Esophagus (tissue), 2 donors: ENCODE measurements around the gene M1AP. TPM values are rescaled to one million over a fixed set of nuclear protein-coding genes. Genes with fewer than 3 reads are reported as not detected.

Experiments used
- H3K27ac ChIP-seq, 2 donors: one replicate each; pipeline ENCODE4 v1.5.1; 2013; ENCODE audit warnings: low read depth in 2 of 2, mild to moderate bottlenecking in 2 of 2, inconsistent platforms in 1 of 2, low read length in 1 of 2, moderate library complexity in 1 of 2
- H3K27me3 ChIP-seq, 2 donors: one replicate each; pipeline ENCODE4 v1.6.1; 2013; ENCODE audit warnings: low read length in 2 of 2, control low read depth in 1 of 2, mild to moderate bottlenecking in 1 of 2; ENCODE audit not compliant: insufficient read depth in 2 of 2, control insufficient read depth in 1 of 2
- H3K36me3 ChIP-seq, 2 donors: one replicate each; pipeline ENCODE4 v1.6.1; 2013; ENCODE audit warnings: low read length in 1 of 2; ENCODE audit not compliant: control insufficient read depth in 2 of 2, insufficient read depth in 2 of 2
- H3K4me1 ChIP-seq, 2 donors: one replicate each; pipeline ENCODE4 v1.6.1; 2013; ENCODE audit warnings: low read length in 1 of 2; ENCODE audit not compliant: control insufficient read depth in 2 of 2, insufficient read depth in 2 of 2
- H3K4me3 ChIP-seq, 2 donors: one replicate each; pipeline ENCODE4 v1.5.1; 2013; ENCODE audit warnings: low read length in 2 of 2, mild to moderate bottlenecking in 2 of 2, low read depth in 1 of 2, moderate library complexity in 1 of 2
- H3K9me3 ChIP-seq, 2 donors: one replicate each; pipeline ENCODE4 v1.6.1; 2013; ENCODE audit warnings: mild to moderate bottlenecking in 2 of 2, low read depth in 1 of 2, low read length in 1 of 2, moderate library complexity in 1 of 2; ENCODE audit not compliant: control insufficient read depth in 2 of 2, insufficient read depth in 1 of 2
- WGBS, 2 donors: extraction: QIAGEN DNeasy Blood & Tissue Kit; methylation state at CpG; one replicate each; pipeline ENCODE4 v1.1.7; 2013; 5-methylcytosine and 5-hydroxymethylcytosine counted together
- polyA plus RNA-seq, 2 donors: library from polyadenylated mRNA; stranded (reverse); fragments of 200-250 nt; gene quantifications; one replicate each; pipeline ENCODE4 v1.2.3, GENCODE V29; 2013
- donor health status: healthy with polysubstance abuse.
- donor health status: Bipolar disorder and iron deficiency.

The M1AP gene
- polyA plus RNA-seq = under 1 TPM; 0.04 to 0.10 TPM

GRCh38 chr2:74648009-74648443 is at the start of gene M1AP:
Gene M1AP (minus strand): TSS chr2:74648330. CDS start chr2:74640275, 8,055 bp downstream.
- H3K27me3 ChIP-seq = peaks cover 0 to 8% of the 10 kb centered on the region in 2 donors
- H3K9me3 ChIP-seq = no peaks in the 10 kb centered on the region
- no peaks in the 10 kb centered on the region for H3K4me1 ChIP-seq
- no peaks in the 10 kb centered on the region for H3K36me3 ChIP-seq
- no peak within 1 kb of the TSS for H3K27ac ChIP-seq
- WGBS, 2 donors = 17 to 21% methylated on average over 43 to 45 of the region's 45 CpGs
- peak within 1 kb of the TSS in 1 of 2 donors; percentile 18 for H3K4me3 ChIP-seq

DNA sequence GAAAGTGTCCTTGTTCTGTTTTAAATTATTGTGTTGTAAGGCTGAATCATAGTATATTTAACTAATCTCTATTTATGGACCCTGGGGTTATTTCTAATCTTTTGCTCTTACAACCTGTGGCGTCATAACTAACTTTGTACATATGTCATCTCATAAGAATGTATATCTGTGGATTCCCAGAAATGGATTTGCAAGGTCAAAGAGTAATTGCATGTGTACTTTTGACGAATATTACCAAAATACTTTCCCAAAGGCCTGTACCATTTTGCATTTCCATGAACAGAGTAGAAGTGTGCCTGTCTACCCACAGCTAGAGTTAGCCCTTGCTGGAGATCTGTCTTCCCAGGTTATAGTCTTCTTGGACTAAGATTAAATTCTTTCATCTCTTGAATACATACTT is 48.7 kb upstream of the M1AP start:
- Histone ChIP-seq H3K4me1 (no peaks in the 10 kb centered on the region), H3K27me3 (no peaks in the 10 kb centered on the region), H3K4me3 (no peak overlapping the region), H3K27ac (no peak overlapping the region), H3K36me3 (no peaks in the 10 kb centered on the region), H3K9me3 (no peaks in the 10 kb centered on the region)
- 50 to 51% methylated on average over 2 of the region's 2 CpGs for WGBS, 2 donors

DNA sequence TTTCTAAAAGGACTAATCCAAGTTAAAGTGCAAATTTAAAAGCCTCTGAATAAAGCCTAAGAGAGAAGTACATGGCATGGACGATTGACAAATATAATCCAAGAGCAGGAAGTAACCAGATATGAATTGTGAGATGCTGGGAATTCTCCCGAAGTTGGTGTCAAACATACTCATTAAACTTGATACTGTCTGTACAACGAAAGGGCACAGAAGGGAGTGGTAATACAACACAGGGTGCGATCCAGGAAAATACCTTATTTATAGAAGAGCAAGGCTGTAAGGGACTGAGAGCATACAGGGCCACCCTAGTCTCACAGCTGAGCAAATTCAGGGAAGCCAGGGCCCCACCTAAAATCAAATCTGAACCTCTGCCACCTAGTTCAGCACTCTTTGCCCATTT is 47.5 kb upstream of the M1AP start:
- WGBS, 2 donors = 57 to 74% methylated on average over 4 of the region's 4 CpGs
- Histone ChIP-seq H3K9me3 (no peaks in the 10 kb centered on the region), H3K4me3 (no peak overlapping the region), H3K4me1 (no peaks in the 10 kb centered on the region), H3K27me3 (no peaks in the 10 kb centered on the region), H3K27ac (no peak overlapping the region), H3K36me3 (no peaks in the 10 kb centered on the region)

GRCh38 chr2:74694281-74694680 is 46.2 kb upstream of the M1AP start:
- Histone ChIP-seq H3K9me3 (no peaks in the 10 kb centered on the region), H3K4me1 (no peaks in the 10 kb centered on the region), H3K4me3 (no peak overlapping the region), H3K36me3 (no peaks in the 10 kb centered on the region), H3K27ac (no peak overlapping the region), H3K27me3 (no peaks in the 10 kb centered on the region)
- WGBS, 2 donors = 43 to 52% methylated on average over 3 of the region's 3 CpGs

GRCh38 chr2:74693668-74694067 is 45.5 kb upstream of the M1AP start:
- H3K9me3 ChIP-seq = no peaks in the 10 kb centered on the region
- no peaks in the 10 kb centered on the region for H3K36me3 ChIP-seq
- WGBS, 2 donors = 19 to 55% methylated on average over 1 of the region's 1 CpG
- H3K27me3 ChIP-seq = no peaks in the 10 kb centered on the region
- H3K27ac ChIP-seq = no peak overlapping the region
- H3K4me1 ChIP-seq = no peaks in the 10 kb centered on the region
- H3K4me3 ChIP-seq = no peak overlapping the region

GRCh38 chr2:74693213-74693612 is 45.1 kb upstream of the M1AP start:
- no peaks in the 10 kb centered on the region for H3K36me3 ChIP-seq
- no peaks in the 10 kb centered on the region for H3K9me3 ChIP-seq
- H3K4me3 ChIP-seq = no peak overlapping the region
- H3K27me3 ChIP-seq = no peaks in the 10 kb centered on the region
- H3K4me1 ChIP-seq = no peaks in the 10 kb centered on the region
- no peak overlapping the region for H3K27ac ChIP-seq

DNA sequence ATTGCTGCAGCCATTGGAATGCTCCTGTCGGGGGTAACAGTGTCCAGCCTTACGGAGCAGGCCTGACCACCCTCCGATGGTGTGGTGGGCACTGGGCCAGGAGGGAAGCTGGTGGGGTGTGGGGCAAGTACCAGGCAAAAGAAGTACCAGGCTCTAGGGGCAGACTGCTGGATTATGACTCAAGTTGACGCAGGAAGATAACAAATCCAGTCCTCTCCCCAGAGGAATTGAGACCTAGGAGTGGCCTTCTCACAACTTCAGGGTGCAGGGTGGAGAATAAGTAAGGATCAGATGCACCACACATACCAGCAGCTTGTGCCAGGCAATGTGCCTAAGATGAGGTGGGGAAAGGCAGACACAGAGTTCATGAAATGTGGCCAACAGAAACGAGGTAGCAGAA is 43.8 kb upstream of the M1AP start:
- no peaks in the 10 kb centered on the region for H3K9me3 ChIP-seq
- no peak overlapping the region for H3K27ac ChIP-seq
- no peaks in the 10 kb centered on the region for H3K4me1 ChIP-seq
- H3K36me3 ChIP-seq = no peaks in the 10 kb centered on the region
- WGBS, 2 donors = 68 to 72% methylated on average over 5 of the region's 5 CpGs
- no peak overlapping the region for H3K4me3 ChIP-seq
- H3K27me3 ChIP-seq = no peaks in the 10 kb centered on the region

GRCh38 chr2:74690571-74690970 is 42.4 kb upstream of the M1AP start:
- H3K36me3 ChIP-seq = no peaks in the 10 kb centered on the region
- H3K27me3 ChIP-seq = no peaks in the 10 kb centered on the region
- WGBS, 2 donors = 5 to 11% methylated on average over 4 of the region's 4 CpGs
- H3K4me3 ChIP-seq = no peak overlapping the region
- no peaks in the 10 kb centered on the region for H3K4me1 ChIP-seq
- no peaks in the 10 kb centered on the region for H3K9me3 ChIP-seq
- no peak overlapping the region for H3K27ac ChIP-seq

DNA sequence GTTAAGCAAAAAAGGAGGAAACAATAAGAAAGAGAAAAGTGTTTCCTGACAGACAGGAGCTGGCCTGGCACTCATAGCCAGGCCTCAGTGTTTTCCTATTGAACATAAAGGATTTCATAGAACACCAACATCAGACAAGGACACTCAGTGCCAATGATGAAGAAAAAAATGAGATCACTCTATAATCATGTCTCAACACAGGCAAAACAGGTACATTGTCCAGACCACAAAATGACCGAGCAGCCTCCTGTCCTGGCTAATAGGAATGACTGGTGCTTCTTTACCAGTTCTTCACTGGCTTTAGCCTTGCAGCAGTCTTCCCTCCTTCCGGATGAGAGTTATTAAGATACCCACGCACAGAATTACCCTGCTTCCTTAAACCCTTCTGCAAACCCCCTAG is 41.5 kb upstream of the M1AP start:
- Histone ChIP-seq H3K27ac (no peak overlapping the region), H3K27me3 (no peaks in the 10 kb centered on the region), H3K36me3 (no peaks in the 10 kb centered on the region), H3K4me3 (no peak overlapping the region), H3K9me3 (no peaks in the 10 kb centered on the region), H3K4me1 (no peaks in the 10 kb centered on the region)
- WGBS, 2 donors = 68 to 74% methylated on average over 3 of the region's 3 CpGs

GRCh38 chr2:74688881-74689280 is 40.8 kb upstream of the M1AP start:
- no peaks in the 10 kb centered on the region for H3K4me1 ChIP-seq
- no peaks in the 10 kb centered on the region for H3K36me3 ChIP-seq
- no peak overlapping the region for H3K4me3 ChIP-seq
- 80 to 83% methylated on average over 1 of the region's 1 CpG for WGBS, 2 donors
- H3K27me3 ChIP-seq = no peaks in the 10 kb centered on the region
- no peak overlapping the region for H3K27ac ChIP-seq
- H3K9me3 ChIP-seq = no peaks in the 10 kb centered on the region
